Muscle of leg (tissue), 11 donors: ENCODE measurements around the gene GJA3. TPM values are rescaled to one million over a fixed set of nuclear protein-coding genes. Genes with fewer than 3 reads are reported as not detected.
A peak's percentile ranks its signal among the peaks of the same experiment; 100 is the strongest.

ENCODE experiments used
- DNase-seq: peaks from one replicate; pipeline ENCODE4 v3.0.0; 2013
- H3K27ac ChIP-seq: one replicate; pipeline ENCODE4 v1.5.1; 2013; ENCODE audit warnings: mild to moderate bottlenecking, low read length, control low read depth
- H3K27me3 ChIP-seq: one replicate; pipeline ENCODE4 v1.6.1; 2013; ENCODE audit warnings: low read length; ENCODE audit not compliant: control insufficient read depth, insufficient read depth
- H3K36me3 ChIP-seq: one replicate; pipeline ENCODE4 v1.6.1; 2013; ENCODE audit warnings: low read length; ENCODE audit not compliant: control insufficient read depth, insufficient read depth
- H3K4me1 ChIP-seq: one replicate; pipeline ENCODE4 v1.6.1; 2013; ENCODE audit warnings: low read length; ENCODE audit not compliant: control insufficient read depth, insufficient read depth
- H3K4me3 ChIP-seq: one replicate; pipeline ENCODE4 v1.5.1; 2013; ENCODE audit warnings: low read length, control low read depth
- H3K9me3 ChIP-seq: replicated peaks from 2 replicates; pipeline ENCODE4 v1.6.1; 2013; ENCODE audit warnings: low read depth, low read length; ENCODE audit not compliant: control insufficient read depth
- WGBS: methylation state at CpG from one replicate; pipeline ENCODE4 v1.1.5; 2013; ENCODE audit warnings: missing lambda C conversion rate; ENCODE audit not compliant: insufficient coverage; 5-methylcytosine and 5-hydroxymethylcytosine counted together
- polyA plus RNA-seq, 8 donors: library from polyadenylated mRNA; unstranded; fragments of 120-200 nt; gene quantifications; one replicate each; pipeline versions ENCODE4 v1.2.1 to v1.2.3, GENCODE V29; 2013; ENCODE audit warnings: inconsistent platforms in 1 of 8, low replicate concordance in 1 of 8; ENCODE audit not compliant: insufficient read length in 8 of 8, insufficient read depth in 1 of 8
- total RNA-seq: library from RNA; stranded (reverse); fragments of 120-200 nt; gene quantifications from one replicate; pipeline ENCODE4 v1.2.4, GENCODE V29; 2013

The GJA3 gene
- total and polyA plus RNA-seq, 9 donors: 1.2 to 2.7 (median 2.1) TPM

GRCh38 chr13:20118268-20119140 is 42.3 kb downstream of the GJA3 start:
- H3K9me3 ChIP-seq: no peaks in the 10 kb centered on the region
- H3K4me1 ChIP-seq: peaks cover 22% of the 10 kb centered on the region
- WGBS: under 1% methylated on average over 36 of the region's 55 CpGs
- peak; percentile 78 for DNase-seq
- H3K4me3 ChIP-seq: peak overlapping the region; percentile 63
- no peaks in the 10 kb centered on the region for H3K36me3 ChIP-seq
- H3K27ac ChIP-seq: peak overlapping the region; percentile 94
- H3K27me3 ChIP-seq: no peaks in the 10 kb centered on the region

DNA sequence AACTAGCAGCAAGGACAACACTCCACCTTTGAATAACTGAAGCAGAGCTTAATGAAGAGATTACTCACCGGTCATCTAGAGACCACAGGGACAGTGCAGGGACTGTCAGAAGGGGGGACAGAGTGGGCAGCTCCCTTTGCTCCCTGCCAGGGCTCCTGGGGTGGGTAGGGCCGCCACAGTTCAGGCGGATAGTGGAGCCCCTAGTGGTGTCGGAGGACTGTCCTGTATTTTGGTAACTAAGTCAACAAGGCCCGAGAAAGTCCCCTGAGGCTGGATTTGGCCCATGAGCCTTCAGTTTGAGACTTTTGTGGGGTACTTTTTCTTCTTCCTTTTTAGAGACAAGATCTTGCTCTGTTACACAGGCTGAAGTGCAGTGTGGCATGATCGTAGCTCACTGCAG is 44.6 kb downstream of the GJA3 start:
- Histone ChIP-seq H3K36me3 (no peaks in the 10 kb centered on the region), H3K4me1 (peaks cover 22% of the 10 kb centered on the region), H3K4me3 (no peak overlapping the region), H3K27me3 (no peaks in the 10 kb centered on the region), H3K27ac (no peak overlapping the region), H3K9me3 (no peaks in the 10 kb centered on the region)
- WGBS: 72% methylated on average over 3 of the region's 6 CpGs
- no peak for DNase-seq

DNA sequence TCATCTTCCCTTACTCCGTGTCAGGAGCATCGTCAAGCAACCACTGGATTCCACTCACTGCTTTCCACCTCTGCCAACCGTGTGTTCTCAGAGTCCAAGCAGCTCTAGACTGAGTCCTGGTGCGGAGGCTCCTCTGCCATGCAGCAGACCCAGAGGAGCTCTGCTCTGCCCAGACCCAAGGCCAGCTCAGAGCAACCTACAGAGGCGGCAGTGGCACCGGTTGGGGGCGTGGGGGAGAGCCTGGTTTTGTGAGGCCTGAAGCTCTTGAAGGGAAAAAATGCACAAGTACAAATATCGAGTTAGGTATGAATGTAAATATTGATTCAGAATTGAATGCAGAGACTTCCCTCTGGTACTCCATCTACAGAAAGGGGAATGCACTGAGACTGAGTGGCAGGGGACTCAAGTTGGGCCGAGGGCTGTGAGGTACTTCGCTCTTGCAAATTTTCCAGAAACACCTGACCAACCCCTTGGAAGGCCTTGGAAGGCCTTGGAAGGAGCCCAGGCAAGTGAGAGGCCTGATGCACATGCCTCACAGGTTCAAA is 46.7 kb downstream of the GJA3 start:
- Histone ChIP-seq H3K9me3 (no peaks in the 10 kb centered on the region), H3K36me3 (no peaks in the 10 kb centered on the region), H3K4me1 (peaks cover 10% of the 10 kb centered on the region), H3K4me3 (no peak overlapping the region), H3K27ac (no peak overlapping the region), H3K27me3 (no peaks in the 10 kb centered on the region)
- DNase-seq: no peak
- WGBS: 74% methylated on average over 7 of the region's 10 CpGs

DNA sequence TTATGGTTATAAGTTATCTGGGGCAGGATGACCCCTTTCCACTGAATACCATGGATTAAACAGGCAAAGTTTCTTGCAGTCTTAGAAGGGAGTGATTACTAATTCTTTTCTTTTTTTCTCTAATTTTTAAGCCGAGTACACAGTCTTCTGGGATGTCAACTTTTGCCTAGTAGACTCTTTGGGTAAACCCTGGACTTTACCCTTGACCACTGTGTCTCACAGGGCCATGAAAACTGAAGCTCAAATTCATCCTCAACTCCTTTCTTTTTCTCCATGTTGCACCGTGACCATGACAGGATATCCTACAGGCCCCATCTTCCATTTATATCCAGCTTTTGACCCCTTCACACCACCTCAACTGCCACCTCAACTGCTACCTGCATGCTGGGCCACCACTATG is 51.8 kb downstream of the GJA3 start:
- H3K4me1 ChIP-seq: no peaks in the 10 kb centered on the region
- H3K27ac ChIP-seq: no peak overlapping the region
- H3K9me3 ChIP-seq: no peaks in the 10 kb centered on the region
- WGBS: 88% methylated on average over 2 of the region's 2 CpGs
- no peak overlapping the region for H3K4me3 ChIP-seq
- DNase-seq: no peak
- H3K27me3 ChIP-seq: no peaks in the 10 kb centered on the region
- no peaks in the 10 kb centered on the region for H3K36me3 ChIP-seq

DNA sequence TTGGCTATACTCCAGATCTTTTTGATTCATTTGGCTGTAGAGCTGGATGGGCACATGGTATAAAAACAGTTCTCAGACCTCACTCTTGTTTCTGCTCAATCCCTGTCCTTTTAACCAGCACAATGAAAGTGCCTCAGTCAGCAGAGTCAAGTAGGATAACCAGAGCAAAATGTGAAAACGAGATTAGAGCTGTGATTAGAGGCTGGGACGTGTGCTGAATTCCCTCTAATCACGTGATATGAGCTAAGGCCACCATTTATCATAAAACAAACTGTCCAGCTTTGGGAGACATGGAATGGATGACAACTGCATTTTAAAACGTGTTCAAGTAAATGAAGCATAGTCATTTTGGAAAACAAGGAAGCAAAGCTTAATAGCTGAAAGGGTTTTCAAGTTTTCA is 54.1 kb downstream of the GJA3 start:
- H3K4me1 ChIP-seq: no peaks in the 10 kb centered on the region
- no peaks in the 10 kb centered on the region for H3K36me3 ChIP-seq
- WGBS: 0% methylated on average over 1 of the region's 4 CpGs
- no peaks in the 10 kb centered on the region for H3K27me3 ChIP-seq
- H3K9me3 ChIP-seq: no peaks in the 10 kb centered on the region
- no peak overlapping the region for H3K27ac ChIP-seq
- DNase-seq: no peak
- no peak overlapping the region for H3K4me3 ChIP-seq

- H3K4me1 ChIP-seq: no peaks in the 10 kb centered on the region
- H3K27me3 ChIP-seq: no peaks in the 10 kb centered on the region
- no peaks in the 10 kb centered on the region for H3K36me3 ChIP-seq
- no peaks in the 10 kb centered on the region for H3K9me3 ChIP-seq
- H3K4me3 ChIP-seq: no peak overlapping the region
- 84% methylated on average over 13 of the region's 13 CpGs for WGBS
- H3K27ac ChIP-seq: no peak overlapping the region
- no peak for DNase-seq
Measured at GRCh38 chr13:20105161-20105689, 55.6 kb downstream of the GJA3 start.

DNA sequence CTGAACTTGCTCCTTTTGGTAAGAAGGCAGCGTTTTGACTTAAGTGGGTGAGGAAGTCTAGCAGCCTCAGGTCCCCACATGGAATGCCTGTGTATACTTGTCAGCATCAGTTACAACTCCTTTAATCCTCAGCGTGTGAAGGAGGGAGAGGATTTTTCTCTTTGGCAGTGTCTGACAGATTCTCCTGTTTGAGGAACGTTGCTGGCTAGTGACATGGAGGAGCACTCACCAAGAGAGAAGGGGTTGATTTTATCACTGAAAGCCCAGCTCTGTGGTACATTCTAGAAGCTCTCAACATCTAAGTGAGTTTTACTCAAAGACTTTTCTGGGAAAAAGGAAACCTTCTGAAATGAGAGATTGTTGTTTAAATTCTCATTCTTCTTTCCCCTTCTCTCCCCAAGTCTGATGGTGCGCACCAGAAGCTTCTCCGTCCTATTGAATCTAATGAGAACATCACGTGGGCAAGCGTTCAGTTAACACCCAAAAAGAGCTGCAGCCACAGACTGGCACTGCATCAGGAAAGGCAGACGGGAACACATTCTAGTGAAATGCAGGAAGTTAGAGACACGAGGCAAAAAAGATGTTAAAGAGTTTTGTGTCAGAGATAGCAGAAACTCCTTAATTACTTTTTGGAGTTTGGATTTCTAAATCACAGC is 58.2 kb downstream of the GJA3 start:
- Histone ChIP-seq H3K9me3 (no peaks in the 10 kb centered on the region), H3K27me3 (peaks cover 8% of the 10 kb centered on the region), H3K4me1 (no peaks in the 10 kb centered on the region), H3K4me3 (no peak overlapping the region), H3K27ac (no peak overlapping the region), H3K36me3 (no peaks in the 10 kb centered on the region)
- 41% methylated on average over 3 of the region's 9 CpGs for WGBS
- DNase-seq: no peak

- H3K27ac ChIP-seq: no peak overlapping the region
- WGBS: 50% methylated on average over 2 of the region's 8 CpGs
- no peaks in the 10 kb centered on the region for H3K9me3 ChIP-seq
- no peak overlapping the region for H3K4me3 ChIP-seq
- H3K36me3 ChIP-seq: no peaks in the 10 kb centered on the region
- DNase-seq: no peak
- peaks cover 10% of the 10 kb centered on the region for H3K27me3 ChIP-seq
- no peaks in the 10 kb centered on the region for H3K4me1 ChIP-seq
Measured at GRCh38 chr13:20101467-20102316, 59.2 kb downstream of the GJA3 start.

DNA sequence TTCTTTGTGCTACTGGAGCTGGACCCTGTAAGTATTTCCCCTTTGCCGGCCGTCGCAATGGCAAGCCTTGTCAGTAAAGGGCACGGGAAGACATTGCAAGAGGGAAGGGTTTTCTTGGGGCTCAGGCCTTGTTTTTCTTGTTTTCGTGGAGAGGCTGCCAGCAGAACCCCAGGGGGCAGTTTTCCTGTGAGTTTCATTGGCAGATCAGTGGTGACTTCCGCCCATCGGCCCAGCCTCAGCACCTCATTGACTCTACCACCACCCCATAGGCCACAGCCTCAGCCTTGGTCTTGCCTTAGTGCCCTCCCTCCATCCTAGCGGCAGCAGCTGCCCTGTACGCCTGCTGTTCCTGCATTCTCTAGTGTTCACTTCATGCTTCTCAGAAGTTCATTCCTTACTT is 61.5 kb downstream of the GJA3 start:
- H3K27me3 ChIP-seq: peaks cover 10% of the 10 kb centered on the region
- H3K36me3 ChIP-seq: no peaks in the 10 kb centered on the region
- 33% methylated on average over 5 of the region's 9 CpGs for WGBS

More for the DNA sequence above, 61.5 kb downstream of the GJA3 start:
- Histone ChIP-seq H3K4me3 (no peak overlapping the region), H3K9me3 (no peaks in the 10 kb centered on the region), H3K4me1 (no peaks in the 10 kb centered on the region), H3K27ac (no peak overlapping the region)
- no peak for DNase-seq
